GM12878 (cell line): ENCODE results near the gene ZC3H12D. TPM values are rescaled to one million over a fixed set of nuclear protein-coding genes. Genes with fewer than 3 reads are reported as not detected.

ENCODE experiments used
- ATAC-seq: fragments of 200-7000 bp; cut with Tn5 transposase; 3 replicates; pipeline ENCODE4 v1.9.1; 2020; ENCODE audit warnings: mild to moderate bottlenecking, moderate library complexity
- BruUV-seq: library from RNA; stranded (reverse); fragments of 400-500 nt; replicated peaks from 2 replicates; lab custom pipeline; 2021; lab: Mats Ljungman, UMichigan
- CTCF ChIA-PET: fragments of 300-600 bp; sonication (Branson Sonifier 250); formaldehyde crosslinking; extraction: SDS; loops from one replicate; lab custom pipeline; 2021; ENCODE audit warnings: inconsistent platforms; lab: Yijun Ruan, JAX
- POLR2A ChIA-PET: fragments of 350-600 bp; formaldehyde crosslinking; extraction: SDS; loops from one replicate; lab custom pipeline; 2021; ENCODE audit warnings: inconsistent platforms; lab: Charles Lee
- RAD21 ChIA-PET: fragments of 300-600 bp; sonication (Branson Sonifier 250); formaldehyde crosslinking; loops from one replicate; lab custom pipeline; 2023; ENCODE audit warnings: antibody characterized with exemption; ENCODE audit not compliant: unreplicated experiment; lab: Charles Lee
- SMC1A ChIA-PET: fragments of 300-600 bp; sonication (Branson Sonifier 250); formaldehyde crosslinking; loops from one replicate; lab custom pipeline; 2023; ENCODE audit not compliant: unreplicated experiment, uncharacterized antibody; lab: Charles Lee
- DNase-seq: peaks from one replicate; pipeline ENCODE4 v3.0.0-alpha.2; 2011; ENCODE audit warnings: low read depth, low spot score
- FAIRE-seq: peaks from 3 replicates; lab custom pipeline; 2011; peaks lifted over from hg19 to GRCh38; lab: Jason Lieb, UNC
- H2AFZ ChIP-seq: 2 replicates; pipeline ENCODE4 v1.6.0; 2011; ENCODE audit warnings: low read depth, low read length, control low read depth; ENCODE audit not compliant: control insufficient read depth
- H3K27ac ChIP-seq: 2 replicates; pipeline ENCODE4 v1.5.1; 2011; ENCODE audit warnings: control low read depth; ENCODE audit not compliant: control insufficient read depth, insufficient read depth
- H3K27me3 ChIP-seq, 2 experiments: replicated peaks in 1 of 2; 2 replicates each; pipeline versions ENCODE4 v1.6.0 to v1.6.1; 2011; ENCODE audit warnings: low read length in 1 of 2; ENCODE audit not compliant: control insufficient read depth in 2 of 2, insufficient read depth in 2 of 2
- H3K36me3 ChIP-seq, 2 experiments: 2 replicates each; pipeline ENCODE4 v1.5.1; 2011; ENCODE audit warnings: low read length in 1 of 2; ENCODE audit not compliant: control insufficient read depth in 2 of 2, insufficient read depth in 2 of 2
- H3K4me1 ChIP-seq: 2 replicates; pipeline ENCODE4 v1.6.1; 2011; ENCODE audit warnings: mild to moderate bottlenecking, low read length, moderate library complexity, mixed read lengths; ENCODE audit not compliant: control insufficient read depth, insufficient read depth
- H3K4me2 ChIP-seq: 2 replicates; pipeline ENCODE4 v1.6.0; 2011; ENCODE audit warnings: control low read depth; ENCODE audit not compliant: control insufficient read depth, insufficient read depth
- H3K4me3 ChIP-seq: fragments of 200-600 bp; sonication (generic); 2 replicates; pipeline ENCODE4 v1.5.1; 2016
- H3K79me2 ChIP-seq: 2 replicates; pipeline ENCODE4 v1.6.0; 2011; ENCODE audit warnings: low read length; ENCODE audit not compliant: control insufficient read depth, insufficient read depth
- H3K9ac ChIP-seq: 2 replicates; pipeline ENCODE4 v1.8.0; 2011; ENCODE audit warnings: low read length, control low read depth, mixed read lengths; ENCODE audit not compliant: control insufficient read depth, insufficient read depth
- H3K9me3 ChIP-seq: replicated peaks from 3 replicates; pipeline ENCODE4 v1.5.1; 2011; ENCODE audit warnings: mild to moderate bottlenecking, low read length; ENCODE audit not compliant: control insufficient read depth, insufficient read depth
- H4K20me1 ChIP-seq: 2 replicates; pipeline ENCODE4 v1.6.0; 2011; ENCODE audit not compliant: control insufficient read depth, insufficient read depth
- DPF2 ChIP-seq: fragments of 450-650 bp; IDR thresholded peaks from 2 replicates; pipeline ENCODE4 v1.6.1; 2017; ENCODE audit warnings: mild to moderate bottlenecking
- EZH2 ChIP-seq: IDR thresholded peaks from 2 replicates; pipeline ENCODE4 v1.6.1; 2012; ENCODE audit warnings: low read depth, mild to moderate bottlenecking, control low read depth, inconsistent platforms, low read length, borderline replicate concordance; ENCODE audit not compliant: control insufficient read depth
- IRF3 ChIP-seq: fragments of 450-650 bp; IDR thresholded peaks from 2 replicates; pipeline ENCODE4 v1.6.1; 2014; ENCODE audit warnings: mild to moderate bottlenecking
- KLF5 ChIP-seq: fragments of 450-650 bp; IDR thresholded peaks from 2 replicates; pipeline ENCODE4 v1.6.1; 2014; ENCODE audit warnings: mild to moderate bottlenecking; ENCODE audit not compliant: partially characterized antibody
- MEF2B ChIP-seq: fragments of 450-650 bp; IDR thresholded peaks from 2 replicates; pipeline ENCODE4 v1.6.1; 2018; ENCODE audit warnings: mild to moderate bottlenecking, moderate library complexity; ENCODE audit not compliant: partially characterized antibody, poor library complexity, severe bottlenecking
- PAX5 ChIP-seq: IDR thresholded peaks from 2 replicates; pipeline ENCODE4 v1.6.1; 2011; ENCODE audit warnings: low read depth, low read length, borderline replicate concordance
- POLR2A ChIP-seq: IDR thresholded peaks from 2 replicates; pipeline ENCODE4 v1.6.1; 2011; ENCODE audit warnings: low read depth, mild to moderate bottlenecking, low read length
- RAD21 ChIP-seq: IDR thresholded peaks from 2 replicates; pipeline ENCODE4 v1.6.1; 2011; ENCODE audit warnings: mild to moderate bottlenecking, low read depth, low read length, moderate library complexity; ENCODE audit not compliant: insufficient read depth
- RELA ChIP-seq: fragments of 450-650 bp; IDR thresholded peaks from 2 replicates; pipeline ENCODE4 v1.8.0; 2014; ENCODE audit warnings: borderline replicate concordance; ENCODE audit not compliant: partially characterized antibody
- SREBF1 ChIP-seq: IDR thresholded peaks from 2 replicates; pipeline ENCODE4 v1.6.1; 2012; ENCODE audit warnings: mild to moderate bottlenecking, low read length
- SUPT20H ChIP-seq: IDR thresholded peaks from 2 replicates; pipeline ENCODE4 v1.6.1; 2011; ENCODE audit warnings: low read depth, mild to moderate bottlenecking, low read length, moderate library complexity, borderline replicate concordance; ENCODE audit not compliant: control insufficient read depth
- ZNF622 ChIP-seq: fragments of 450-650 bp; IDR thresholded peaks from 2 replicates; pipeline ENCODE4 v1.6.1; 2017; ENCODE audit warnings: mild to moderate bottlenecking, inconsistent platforms
- WGBS: methylation state at CpG from one replicate; pipeline ENCODE4 v1.1.6; 2016; ENCODE audit warnings: low lambda C conversion rate; ENCODE audit not compliant: insufficient replicate concordance, insufficient coverage; ENCODE audit errors: missing lambda C conversion rate; 5-methylcytosine and 5-hydroxymethylcytosine counted together
- in situ Hi-C: fragments of 300-500 bp; cut with MboI; formaldehyde crosslinking; loops from 9 replicates; pipeline ENCODE4 v1.14.3; 2018; ENCODE audit warnings: mixed read lengths
- intact Hi-C: fragments of 100-400 bp; cut with micrococcal nuclease; formaldehyde crosslinking; loops from one replicate; pipeline ENCODE4 v1.14.2; 2022; ENCODE audit not compliant: unreplicated experiment
- polyA plus RNA-seq, 11 experiments: library from polyadenylated mRNA; depleted of rRNA in 4 of 11; unstranded in 6 of 11; stranded (reverse) in 5 of 11; fragments of >200 nt; fragmentation: Nextera tagmentation in 4 of 11; fragmentation: Illumina TruSeq in 1 of 11; extraction: Ambion mirVana in 4 of 11; extraction: Trizol in 1 of 11; gene quantifications; 1 replicate in 1 of 11; 2 replicates in 10 of 11; pipeline versions ENCODE4 v1.2.1 to v1.2.3, GENCODE V29; 2011 to 2016; ENCODE audit warnings: inconsistent platforms in 2 of 11, missing spikeins in 2 of 11, low read depth in 1 of 11
- total RNA-seq, 4 experiments: library from RNA; depleted of rRNA in 3 of 4; stranded (reverse); fragments of >200 nt in 3 of 4; fragmentation: Illumina TruSeq in 1 of 4; extraction: Trizol in 1 of 4; gene quantifications; 2 replicates each; pipeline versions ENCODE4 v1.2.1 to v1.2.3, GENCODE V29; 2013 to 2021

The ZC3H12D gene
- total and polyA plus RNA-seq, 10 of the 15 experiments (the other 5 are each of a cell fraction or from before 2014, with no cell fraction given) = 1.4 to 29.7 (median 8.8) TPM

GRCh38 chr6:149414009-149414408 is 70.8 kb downstream of the ZC3H12D start:
- intact Hi-C loops = no loop called here
- ChIA-PET RAD21 (no interaction called here), CTCF (interaction anchor here (1.1 to 3.2 kb wide), 2 partner anchors 18 to 92 kb away, joined by 3 to 16 read pairs; no protein-coding TSS in a partner anchor), POLR2A (no interaction called here), SMC1A (interaction anchor here (0.9 to 2.0 kb wide), 5 partner anchors 16 to 349 kb away, joined by 3 to 6 read pairs (median 4); partner anchors contain the start of gene ZC3H12D)
- Histone ChIP-seq H3K9me3 (no peaks in the 10 kb centered on the region), H4K20me1 (no peaks in the 10 kb centered on the region), H3K27me3 (no peaks in the 10 kb centered on the region), H3K4me2 (no peak overlapping the region), H3K4me3 (no peak overlapping the region), H3K4me1 (0 out of 2 replicates have a peak, but pooled peaks cover 3% of the 10 kb centered on the region), H3K9ac (no peak overlapping the region), H3K36me3 (peaks cover 2 to 7% of the 10 kb centered on the region in 2 experiments), H3K79me2 (no peaks in the 10 kb centered on the region), H3K27ac (no peak overlapping the region), H2AFZ (no peak overlapping the region)
- WGBS = 90% methylated on average over 4 of the region's 4 CpGs
- in situ Hi-C loops = no loop called here
- DNase-seq (no peak), FAIRE-seq (no peak), ATAC-seq (no peak)
- TF ChIP-seq PAX5 (no peak), RAD21 (no peak), DPF2 (no peak), EZH2 (no peak), SUPT20H (no peak), POLR2A (no peak), KLF5 (no peak), MEF2B (no peak), ZNF622 (no peak), SREBF1 (no peak), RELA (no peak), IRF3 (no peak)
- no TSS peak for BruUV-seq
